Measurements from ENCODE around the gene HDLBP.

The HDLBP gene

GRCh38 chr2:241178961-241179360, 136.5 kb downstream of the HDLBP start:
- H3K27ac ChIP-seq: no peak overlapping the region
- H3K4me3 ChIP-seq: no peak overlapping the region
- no peak for TF ChIP-seq CTCF (IDR thresholded peaks at IDR 0.05)
- no peak for DNase-seq (ENCODE audit: low spot score)

- TF ChIP-seq CTCF (IDR thresholded peaks at IDR 0.05): no peak
- DNase-seq (ENCODE audit: low spot score): no peak
- no peak overlapping the region for H3K27ac ChIP-seq
- H3K4me3 ChIP-seq: no peak overlapping the region
These were observed 137.7 kb downstream of the HDLBP start for GRCh38 chr2:241177526-241178334.

All from coronary artery (tissue), 2 donors.